GM12891 (cell line): Measurements from ENCODE around the gene ATF3.
"Not testable (repeated sequence)": the region's sequence is repeated elsewhere in the genome, so short reads cannot be mapped to it uniquely, and the experiment has no call there.

Source experiments
- DNase-seq: peaks from one replicate; pipeline ENCODE4 v3.0.0; 2011; ENCODE audit warnings: low spot score; ENCODE audit not compliant: insufficient read length
- FAIRE-seq: peaks from 2 replicates; lab custom pipeline; 2011; peaks lifted over from hg19 to GRCh38; lab: Jason Lieb, UNC
- PAX5 ChIP-seq: IDR thresholded peaks from 2 replicates; pipeline ENCODE4 v1.6.1; 2011; ENCODE audit warnings: low read length, moderate library complexity, mild to moderate bottlenecking; ENCODE audit not compliant: insufficient read depth, severe bottlenecking
- POLR2A ChIP-seq: IDR thresholded peaks from 2 replicates; pipeline ENCODE4 v1.6.1; 2011; ENCODE audit warnings: low read depth, low read length, control low read depth
- POLR2AphosphoS5 ChIP-seq: IDR thresholded peaks from 2 replicates; pipeline ENCODE4 v1.6.1; 2011; ENCODE audit warnings: low read depth, low read length, control low read depth
- POU2F2 ChIP-seq: IDR thresholded peaks from 2 replicates; pipeline ENCODE4 v1.6.1; 2011; ENCODE audit warnings: low read depth, mild to moderate bottlenecking, control low read depth, low read length, moderate library complexity
- SPI1 ChIP-seq: IDR thresholded peaks from 2 replicates; pipeline ENCODE4 v1.6.1; 2011; ENCODE audit warnings: low read depth, low read length, control low read depth
- TAF1 ChIP-seq: IDR thresholded peaks from 2 replicates; pipeline ENCODE4 v1.6.1; 2011; ENCODE audit warnings: low read depth, low read length, control low read depth

Gene ATF3

GRCh38 chr1:212651977-212652376, 43.4 kb downstream of the ATF3 start:
- DNase-seq (no peak), FAIRE-seq (no peak)
- TF ChIP-seq POU2F2 (no peak), PAX5 (no peak), POLR2AphosphoS5 (no peak), POLR2A (no peak), SPI1 (no peak), TAF1 (no peak)

GRCh38 chr1:212652609-212653008, 44.0 kb downstream of the ATF3 start:
- DNase-seq (no peak), FAIRE-seq (no peak)
- TF ChIP-seq POLR2A (no peak), TAF1 (no peak)

GRCh38 chr1:212655668-212656440, 47.3 kb downstream of the ATF3 start:
- no peak for FAIRE-seq
- TF ChIP-seq TAF1, result no peak
- TF ChIP-seq SPI1, result no peak
- no peak for TF ChIP-seq POLR2A
- TF ChIP-seq PAX5, result no peak
- no peak for TF ChIP-seq POLR2AphosphoS5
- TF ChIP-seq POU2F2, result no peak
- no peak for DNase-seq

- FAIRE-seq, result no peak
- DNase-seq, result no peak
- TF ChIP-seq PAX5, result no peak
- TF ChIP-seq POU2F2, result no peak
- no peak for TF ChIP-seq POLR2A
Observed at GRCh38 chr1:212656730-212657129, 48.2 kb downstream of the ATF3 start.

GRCh38 chr1:212658250-212658649, 49.7 kb downstream of the ATF3 start:
- DNase-seq, result not testable (repeated sequence)

GRCh38 chr1:212664409-212665199, 56.0 kb downstream of the ATF3 start:
- DNase-seq (no peak), FAIRE-seq (peak; percentile 16)
- TF ChIP-seq POLR2AphosphoS5, result no peak
- no peak for TF ChIP-seq SPI1
- no peak for TF ChIP-seq TAF1
- TF ChIP-seq PAX5, result no peak
- no peak for TF ChIP-seq POLR2A
- no peak for TF ChIP-seq POU2F2

More at GRCh38 chr1:212658250-212658649, 49.7 kb downstream of the ATF3 start:
- FAIRE-seq, result not testable (repeated sequence)

- FAIRE-seq (peak; percentile 91), DNase-seq (peak; percentile 67)
- TF ChIP-seq POLR2AphosphoS5 (no peak), POLR2A (no peak), PAX5 (no peak), POU2F2 (no peak), SPI1 (no peak), TAF1 (no peak)
Observed at GRCh38 chr1:212665241-212666115, 56.9 kb downstream of the ATF3 start.

DNA sequence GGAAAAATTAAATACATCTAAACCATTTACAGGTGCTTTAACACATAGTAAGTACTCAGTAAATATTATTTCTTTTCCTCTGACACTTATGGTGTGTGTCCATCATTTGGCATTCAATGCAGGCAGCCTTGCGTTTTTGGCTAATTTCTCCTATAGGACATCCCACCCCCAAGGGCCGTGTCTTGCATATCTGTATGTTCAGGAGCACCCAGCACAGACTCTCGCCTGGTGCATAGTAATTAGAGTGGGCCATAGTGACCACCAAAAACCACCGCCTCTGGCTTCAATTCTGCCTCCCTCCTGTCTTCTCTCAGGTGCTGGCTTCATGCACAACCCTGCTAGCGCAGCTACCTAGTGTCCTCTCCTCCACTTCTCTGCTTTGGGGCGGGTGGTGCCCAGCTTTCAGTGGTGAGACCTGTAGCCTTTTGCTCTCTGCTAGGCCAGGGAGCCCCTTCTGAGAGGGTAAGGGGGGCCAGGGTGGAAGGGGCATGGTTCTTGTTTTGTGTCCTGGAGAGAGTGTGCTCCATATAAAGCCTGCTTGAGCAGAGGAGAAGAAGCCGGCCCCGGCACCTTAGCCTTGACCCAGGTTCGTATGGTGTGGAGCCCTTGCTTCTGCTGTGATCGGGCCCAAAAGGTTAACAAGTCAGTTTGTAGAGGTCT, 57.7 kb downstream of the ATF3 start:
- no peak for FAIRE-seq
- DNase-seq, result no peak
- TF ChIP-seq PAX5 (no peak), TAF1 (no peak), POU2F2 (no peak), POLR2A (no peak), SPI1 (no peak), POLR2AphosphoS5 (no peak)
